Liver (tissue), 9 donors: ENCODE results near the gene CA6. TPM values are rescaled to one million over a fixed set of nuclear protein-coding genes. Genes with fewer than 3 reads are reported as not detected.

Experiments used
- DNase-seq: peaks from one replicate; pipeline ENCODE4 v3.0.0-alpha.2; 2017; ENCODE audit warnings: low spot score
- H3K27ac ChIP-seq, 2 donors: one replicate each; pipeline ENCODE4 v1.7.0; 2013; ENCODE audit warnings: inconsistent platforms in 2 of 2, low read length in 2 of 2, control low read depth in 1 of 2, low read depth in 1 of 2, mild to moderate bottlenecking in 1 of 2
- H3K27me3 ChIP-seq, 4 donors: one replicate each; pipeline versions ENCODE4 v1.6.1 to v1.7.0; 2013; ENCODE audit warnings: low read length in 3 of 4, inconsistent platforms in 1 of 4, mild to moderate bottlenecking in 1 of 4, moderate library complexity in 1 of 4; ENCODE audit not compliant: control insufficient read depth in 4 of 4, insufficient read depth in 4 of 4
- H3K36me3 ChIP-seq, 4 donors: one replicate each; pipeline versions ENCODE4 v1.6.1 to v1.7.0; 2013; ENCODE audit warnings: low read length in 3 of 4, mild to moderate bottlenecking in 3 of 4, low read depth in 1 of 4, moderate library complexity in 1 of 4; ENCODE audit not compliant: control insufficient read depth in 4 of 4, insufficient read depth in 3 of 4
- H3K4me1 ChIP-seq, 4 donors: one replicate each; pipeline versions ENCODE4 v1.6.1 to v1.7.0; 2013; ENCODE audit warnings: low read length in 3 of 4, mild to moderate bottlenecking in 3 of 4, moderate library complexity in 1 of 4; ENCODE audit not compliant: control insufficient read depth in 4 of 4, insufficient read depth in 4 of 4
- H3K4me3 ChIP-seq, 3 donors: one replicate each; pipeline versions ENCODE4 v1.6.1 to v1.7.0; 2013; ENCODE audit warnings: low read length in 3 of 3, control low read depth in 1 of 3, low read depth in 1 of 3, mild to moderate bottlenecking in 1 of 3
- H3K9ac ChIP-seq, 2 donors: one replicate each; pipeline ENCODE4 v1.7.0; 2013; ENCODE audit warnings: low read length in 2 of 2, mild to moderate bottlenecking in 2 of 2, moderate library complexity in 2 of 2, control low read depth in 1 of 2, low read depth in 1 of 2
- H3K9me3 ChIP-seq, 4 donors: one replicate each; pipeline versions ENCODE4 v1.6.1 to v1.7.0; 2013; ENCODE audit warnings: low read length in 3 of 4; ENCODE audit not compliant: control insufficient read depth in 4 of 4
- CTCF ChIP-seq: fragments of 150-350 bp; IDR thresholded peaks from 2 replicates; pipeline ENCODE4 v1.5.1; 2017; ENCODE audit warnings: improper control_type of control experiment, low read depth, low read length; ENCODE audit not compliant: missing input control
- EGR1 ChIP-seq, 2 donors: IDR thresholded peaks; 2 replicates each; pipeline ENCODE4 v1.6.1; 2016 to 2018; ENCODE audit warnings: antibody characterized with exemption in 2 of 2, low read depth in 2 of 2
- FOXA1 ChIP-seq: IDR thresholded peaks from 2 replicates; pipeline ENCODE4 v1.6.1; 2016; ENCODE audit warnings: antibody characterized with exemption
- FOXA2 ChIP-seq: IDR thresholded peaks from 2 replicates; pipeline ENCODE4 v1.6.1; 2016; ENCODE audit warnings: antibody characterized with exemption
- GABPA ChIP-seq, 2 donors: IDR thresholded peaks in 1 of 2; conservative IDR thresholded peaks in 1 of 2; 2 replicates each; pipeline ENCODE4 v1.6.1; 2016; ENCODE audit warnings: antibody characterized with exemption in 2 of 2, mild to moderate bottlenecking in 1 of 2, moderate library complexity in 1 of 2
- HNF4A ChIP-seq, 2 donors: conservative IDR thresholded peaks; 2 replicates each; pipeline ENCODE4 v1.6.1; 2016; ENCODE audit warnings: antibody characterized with exemption in 2 of 2, mild to moderate bottlenecking in 2 of 2
- HNF4G ChIP-seq: IDR thresholded peaks from 2 replicates; pipeline ENCODE4 v1.6.1; 2016; ENCODE audit warnings: antibody characterized with exemption
- JUND ChIP-seq, 2 donors: IDR thresholded peaks; 2 replicates each; pipeline ENCODE4 v1.6.1; 2016; ENCODE audit warnings: antibody characterized with exemption in 2 of 2
- MAX ChIP-seq: IDR thresholded peaks from 2 replicates; pipeline ENCODE4 v1.6.1; 2016; ENCODE audit warnings: antibody characterized with exemption
- NR2F2 ChIP-seq: IDR thresholded peaks from 2 replicates; pipeline ENCODE4 v1.6.1; 2016; ENCODE audit warnings: antibody characterized with exemption
- RAD21 ChIP-seq, 2 donors: IDR thresholded peaks; 2 replicates each; pipeline ENCODE4 v1.6.1; 2016; ENCODE audit warnings: antibody characterized with exemption in 2 of 2, mild to moderate bottlenecking in 2 of 2
- REST ChIP-seq: IDR thresholded peaks from 2 replicates; pipeline ENCODE4 v1.6.1; 2016; ENCODE audit warnings: antibody characterized with exemption, mild to moderate bottlenecking
- RXRA ChIP-seq, 2 donors: IDR thresholded peaks; 2 replicates each; pipeline ENCODE4 v1.6.1; 2017 to 2018; ENCODE audit warnings: antibody characterized with exemption in 2 of 2, mild to moderate bottlenecking in 1 of 2
- SP1 ChIP-seq: IDR thresholded peaks from 2 replicates; pipeline ENCODE4 v1.6.1; 2018; ENCODE audit warnings: antibody characterized with exemption, mild to moderate bottlenecking
- TAF1 ChIP-seq: conservative IDR thresholded peaks from 2 replicates; pipeline ENCODE4 v1.6.1; 2016; ENCODE audit warnings: antibody characterized with exemption, mild to moderate bottlenecking
- YY1 ChIP-seq: IDR thresholded peaks from 2 replicates; pipeline ENCODE4 v1.6.1; 2016; ENCODE audit warnings: antibody characterized with exemption, mild to moderate bottlenecking
- ZBTB33 ChIP-seq: IDR thresholded peaks from 2 replicates; pipeline ENCODE4 v1.6.1; 2016; ENCODE audit warnings: antibody characterized with exemption
- WGBS: extraction: QIAGEN DNeasy Blood & Tissue Kit; methylation state at CpG from one replicate; pipeline ENCODE4 v1.1.7; 2013; 5-methylcytosine and 5-hydroxymethylcytosine counted together
- polyA plus RNA-seq, 2 donors: library from polyadenylated mRNA; stranded (reverse) in 1 of 2; unstranded in 1 of 2; fragments of 200-250 nt in 1 of 2; fragments of >200 nt in 1 of 2; fragmentation: Nextera tagmentation in 1 of 2; extraction: Ambion mirVana in 1 of 2; gene quantifications; one replicate each; pipeline versions ENCODE4 v1.2.1 to v1.2.3, GENCODE V29; 2013 to 2015
- total RNA-seq, 2 donors: library from RNA; depleted of rRNA; stranded (reverse); fragments of >200 nt; gene quantifications; one replicate each; pipeline ENCODE4 v1.2.3, GENCODE V29; 2014
- donor health status: healthy.
- donor health status: healthy.
- donor health status: healthy.
- donor health status: healthy.
- donor health status: healthy.

Gene CA6
- total and polyA plus RNA-seq, 4 donors = not detected

- WGBS = 84% methylated on average over 5 of the region's 5 CpGs
- H3K4me3 ChIP-seq = no peak overlapping the region
- H3K9ac ChIP-seq = no peak overlapping the region
- no peaks in the 10 kb centered on the region for H3K27me3 ChIP-seq
- H3K36me3 ChIP-seq = no peaks in the 10 kb centered on the region
- H3K9me3 ChIP-seq = no peaks in the 10 kb centered on the region
- no peak overlapping the region for H3K27ac ChIP-seq
- no peak for TF ChIP-seq RAD21 (IDR thresholded peaks at IDR 0.05)
- no peak for TF ChIP-seq YY1
- TF ChIP-seq REST = no peak
- TF ChIP-seq SP1 = no peak
- no peak for TF ChIP-seq HNF4A (conservative IDR thresholded peaks at IDR 0.05)
- no peak for TF ChIP-seq RXRA (IDR thresholded peaks at IDR 0.05)
- no peak for TF ChIP-seq JUND (IDR thresholded peaks at IDR 0.05)
- no peaks in the 10 kb centered on the region for H3K4me1 ChIP-seq
- DNase-seq = no peak
Measured at GRCh38 chr1:8976338-8976737, 30.7 kb downstream of the CA6 start.

- WGBS = 82% methylated on average over 20 of the region's 20 CpGs
- H3K27me3 ChIP-seq = no peaks in the 10 kb centered on the region
- H3K27ac ChIP-seq = no peak overlapping the region
- H3K36me3 ChIP-seq = no peaks in the 10 kb centered on the region
- TF ChIP-seq RXRA (IDR thresholded peaks at IDR 0.05) (no peak), FOXA1 (no peak), HNF4G (no peak), FOXA2 (no peak), SP1 (no peak), TAF1 (no peak), HNF4A (conservative IDR thresholded peaks at IDR 0.05) (no peak), REST (no peak), ZBTB33 (no peak), EGR1 (IDR thresholded peaks at IDR 0.05; ENCODE audit: low read depth in 2 of 2) (no peak), NR2F2 (no peak), MAX (no peak), RAD21 (IDR thresholded peaks at IDR 0.05) (no peak), CTCF (no peak), YY1 (no peak), GABPA (IDR thresholded peaks at IDR 0.05 in 1 of 2, conservative IDR thresholded peaks at IDR 0.05 in 1 of 2) (no peak)
- H3K4me3 ChIP-seq = no peak overlapping the region
- no peaks in the 10 kb centered on the region for H3K9me3 ChIP-seq
- no peaks in the 10 kb centered on the region for H3K4me1 ChIP-seq
- no peak overlapping the region for H3K9ac ChIP-seq
- no peak for DNase-seq
Measured at GRCh38 chr1:8976896-8977450, 31.3 kb downstream of the CA6 start.
